Natural killer cell (primary cell): Measurements from ENCODE around the gene AKAIN1. TPM values are rescaled to one million over a fixed set of nuclear protein-coding genes. Genes with fewer than 3 reads are reported as not detected.

Source experiments
- ATAC-seq, 3 donors: fragments of 150-1000 bp in 2 of 3; fragments of 200-7000 bp in 1 of 3; cut with Tn5 transposase; 1 replicate in 1 of 3; 2 replicates in 2 of 3; pipeline ENCODE4 v1.10.0; 2021; ENCODE audit warnings: mild to moderate bottlenecking in 2 of 3, moderate library complexity in 2 of 3
- DNase-seq, 2 donors: peaks; one replicate each; pipeline versions ENCODE4 v3.0.0 to v3.0.0-alpha.2; 2013 to 2021; ENCODE audit warnings: mixed read lengths in 1 of 2
- H3K27ac ChIP-seq: one replicate; pipeline ENCODE4 v1.5.1; 2013; ENCODE audit warnings: mild to moderate bottlenecking, low read length
- H3K27me3 ChIP-seq: one replicate; pipeline ENCODE4 v1.6.1; 2013; ENCODE audit warnings: low read length; ENCODE audit not compliant: control insufficient read depth, insufficient read depth
- H3K36me3 ChIP-seq: one replicate; pipeline ENCODE4 v1.6.1; 2013; ENCODE audit warnings: low read length; ENCODE audit not compliant: control insufficient read depth, insufficient read depth
- H3K4me1 ChIP-seq: one replicate; pipeline ENCODE4 v1.6.1; 2013; ENCODE audit warnings: low read length; ENCODE audit not compliant: control insufficient read depth, insufficient read depth
- H3K4me3 ChIP-seq: one replicate; pipeline ENCODE4 v1.5.1; 2013; ENCODE audit warnings: low read length
- H3K9me3 ChIP-seq: one replicate; pipeline ENCODE4 v1.6.1; 2013; ENCODE audit warnings: low read length; ENCODE audit not compliant: control insufficient read depth, insufficient read depth
- H3K27ac Mint-ChIP-seq, 2 donors: one replicate each; pipeline ENCODE4 v1.8.0; 2022; ENCODE audit warnings: mild to moderate bottlenecking in 2 of 2, mixed read lengths in 2 of 2, moderate library complexity in 1 of 2
- H3K27me3 Mint-ChIP-seq, 2 donors: one replicate each; pipeline ENCODE4 v1.8.0; 2022; ENCODE audit warnings: low read depth in 2 of 2, mixed read lengths in 2 of 2
- H3K36me3 Mint-ChIP-seq: one replicate; pipeline ENCODE4 v1.8.0; 2022; ENCODE audit warnings: mixed read lengths
- H3K4me1 Mint-ChIP-seq, 2 donors: one replicate each; pipeline ENCODE4 v1.8.0; 2022; ENCODE audit warnings: mixed read lengths in 2 of 2
- H3K4me3 Mint-ChIP-seq: one replicate; pipeline ENCODE4 v1.8.0; 2022; ENCODE audit warnings: mild to moderate bottlenecking, moderate library complexity, mixed read lengths
- H3K9me3 Mint-ChIP-seq, 2 donors: one replicate each; pipeline ENCODE4 v1.8.0; 2022; ENCODE audit warnings: mixed read lengths in 2 of 2
- WGBS: methylation state at CpG from one replicate; pipeline ENCODE4 v1.1.7; 2013; ENCODE audit warnings: missing lambda C conversion rate; ENCODE audit not compliant: insufficient coverage; 5-methylcytosine and 5-hydroxymethylcytosine counted together
- intact Hi-C: fragments of 100-400 bp; cut with micrococcal nuclease; formaldehyde crosslinking; loops from one replicate; pipeline ENCODE4 v1.14.2; 2022
- total RNA-seq, 4 donors: library from RNA; stranded (reverse); fragments of 120-200 nt in 1 of 4; gene quantifications; one replicate each; pipeline versions ENCODE4 v1.2.3 to v1.2.4, GENCODE V29; 2013 to 2022
- TF ChIP-seq, protein P1 (sequence below): fragments of 200-600 bp; IDR thresholded peaks from one replicate; pipeline ENCODE4 v1.8.0; 2022; ENCODE audit warnings: antibody characterized with exemption

Gene AKAIN1, protein sequence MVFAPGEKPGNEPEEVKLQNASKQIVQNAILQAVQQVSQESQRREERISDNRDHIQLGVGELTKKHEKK
- not detected for total RNA-seq
- total RNA-seq (2013) = not detected

DNA sequence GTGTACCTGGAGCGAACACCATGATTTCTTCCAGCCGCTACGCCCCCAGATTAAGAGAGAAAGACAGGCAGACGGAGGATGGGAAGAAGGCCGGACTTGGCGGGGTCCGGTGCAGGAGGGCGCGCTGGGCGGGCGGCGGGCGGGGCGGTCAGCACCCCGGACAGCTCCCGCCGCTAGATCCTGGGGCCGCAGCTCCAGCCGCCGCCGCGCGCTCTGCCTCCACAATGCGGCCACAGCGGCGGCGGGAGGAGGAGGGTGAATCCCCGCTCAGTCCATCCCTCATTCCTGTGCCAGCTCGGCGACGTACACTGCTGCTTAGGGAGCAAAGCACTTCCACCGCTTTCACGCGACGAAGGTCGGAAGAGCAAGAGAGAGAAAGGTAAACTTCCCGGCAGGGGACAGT is at the start of gene AKAIN1:
TSS of gene AKAIN1 (minus strand) at position 226 of the 403 bp plus-strand sequence. CDS start at position 22, 204 bp downstream.
- Mint-ChIP-seq H3K9me3 (peaks cover 0 to 3% of the 10 kb centered on the region in 2 donors), H3K36me3 (peaks cover 18% of the 10 kb centered on the region), H3K27ac (no peak within 1 kb of the TSS), H3K4me1 (peaks cover 0 to 8% of the 10 kb centered on the region in 2 donors), H3K27me3 (peaks cover 40 to 57% of the 10 kb centered on the region in 2 donors), H3K4me3 (no peak within 1 kb of the TSS)
- Histone ChIP-seq H3K4me1 (peaks cover 5% of the 10 kb centered on the region), H3K9me3 (no peaks in the 10 kb centered on the region), H3K4me3 (no peak within 1 kb of the TSS), H3K27me3 (peaks cover 41% of the 10 kb centered on the region), H3K27ac (no peak within 1 kb of the TSS), H3K36me3 (no peaks in the 10 kb centered on the region)
- intact Hi-C loops = loop anchor here (10.0 kb wide), 1 partner anchor 58 kb away; no protein-coding TSS in a partner anchor
- DNase-seq = peak in 1 of 2 donors; percentile 20
- TF ChIP-seq, protein P1, sequence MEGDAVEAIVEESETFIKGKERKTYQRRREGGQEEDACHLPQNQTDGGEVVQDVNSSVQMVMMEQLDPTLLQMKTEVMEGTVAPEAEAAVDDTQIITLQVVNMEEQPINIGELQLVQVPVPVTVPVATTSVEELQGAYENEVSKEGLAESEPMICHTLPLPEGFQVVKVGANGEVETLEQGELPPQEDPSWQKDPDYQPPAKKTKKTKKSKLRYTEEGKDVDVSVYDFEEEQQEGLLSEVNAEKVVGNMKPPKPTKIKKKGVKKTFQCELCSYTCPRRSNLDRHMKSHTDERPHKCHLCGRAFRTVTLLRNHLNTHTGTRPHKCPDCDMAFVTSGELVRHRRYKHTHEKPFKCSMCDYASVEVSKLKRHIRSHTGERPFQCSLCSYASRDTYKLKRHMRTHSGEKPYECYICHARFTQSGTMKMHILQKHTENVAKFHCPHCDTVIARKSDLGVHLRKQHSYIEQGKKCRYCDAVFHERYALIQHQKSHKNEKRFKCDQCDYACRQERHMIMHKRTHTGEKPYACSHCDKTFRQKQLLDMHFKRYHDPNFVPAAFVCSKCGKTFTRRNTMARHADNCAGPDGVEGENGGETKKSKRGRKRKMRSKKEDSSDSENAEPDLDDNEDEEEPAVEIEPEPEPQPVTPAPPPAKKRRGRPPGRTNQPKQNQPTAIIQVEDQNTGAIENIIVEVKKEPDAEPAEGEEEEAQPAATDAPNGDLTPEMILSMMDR = no peak
- WGBS = 7% methylated on average over 37 of the region's 37 CpGs
- peak in 2 of 3 donors; percentile 36 to 61 for ATAC-seq

GRCh38 chr18:5244941-5245340 is 47.9 kb upstream of the AKAIN1 start:
- Mint-ChIP-seq H3K9me3 (no peaks in the 10 kb centered on the region), H3K4me1 (peaks cover 8 to 29% of the 10 kb centered on the region in 2 donors), H3K4me3 (no peak overlapping the region), H3K27me3 (no peaks in the 10 kb centered on the region), H3K36me3 (no peaks in the 10 kb centered on the region), H3K27ac (peak overlapping the region in 1 of 2 donors; percentile 2)
- Histone ChIP-seq H3K27ac (no peak overlapping the region), H3K27me3 (no peaks in the 10 kb centered on the region), H3K36me3 (peaks cover 14% of the 10 kb centered on the region), H3K4me1 (no peaks in the 10 kb centered on the region), H3K9me3 (no peaks in the 10 kb centered on the region), H3K4me3 (no peak overlapping the region)
- DNase-seq (no peak), ATAC-seq (no peak)
- TF ChIP-seq, protein P1 = no peak
- intact Hi-C loops = no loop called here

GRCh38 chr18:5239447-5239846 is 42.4 kb upstream of the AKAIN1 start:
- intact Hi-C loops = no loop called here
- Mint-ChIP-seq H3K27ac (peak overlapping the region; percentile 97), H3K4me3 (peak overlapping the region; percentile 95), H3K9me3 (no peaks in the 10 kb centered on the region), H3K4me1 (peaks cover 26 to 47% of the 10 kb centered on the region in 2 donors), H3K36me3 (peaks cover 3% of the 10 kb centered on the region), H3K27me3 (peaks cover under 1 to 3% of the 10 kb centered on the region in 2 donors)
- H3K36me3 ChIP-seq = peaks cover 14% of the 10 kb centered on the region
- WGBS = 93% methylated on average over 4 of the region's 4 CpGs
- H3K27ac ChIP-seq = no peak overlapping the region
- no peak overlapping the region for H3K4me3 ChIP-seq
- ATAC-seq (no peak), DNase-seq (no peak)
- no peaks in the 10 kb centered on the region for H3K9me3 ChIP-seq
- H3K27me3 ChIP-seq = no peaks in the 10 kb centered on the region
- H3K4me1 ChIP-seq = peaks cover 14% of the 10 kb centered on the region
- TF ChIP-seq, protein P1 = no peak
